GM19467 (cell line): Measurements from ENCODE around the gene SPART.

Experiments
- ATAC-seq: cut with Tn5 transposase; IDR thresholded peaks from one replicate; pipeline ENCODE4 v1.9.1; 2021; ENCODE audit warnings: mild to moderate bottlenecking, moderate library complexity; ENCODE audit not compliant: unreplicated experiment

Gene SPART

GRCh38 chr13:36259361-36260137 is 86.6 kb downstream of the SPART start:
- ATAC-seq: no peak

GRCh38 chr13:36258831-36259230 is 87.4 kb downstream of the SPART start:
- no peak for ATAC-seq
